ENCODE measurements around the gene UMAD1.

- TF ChIP-seq CTCF (IDR thresholded peaks at IDR 0.05), result no peak
- TF ChIP-seq POLR2A (IDR thresholded peaks at IDR 0.05), result no peak
Measured at GRCh38 chr7:7769710-7770627, 129.4 kb downstream of the UMAD1 start.

All from heart left ventricle (tissue), 13 donors.